Common myeloid progenitor, CD34-positive (primary cell): ENCODE data around the gene CAGE1.
A peak's percentile ranks its signal among the peaks of the same experiment; 100 is the strongest.
"Not testable (repeated sequence)": the region's sequence is repeated elsewhere in the genome, so short reads cannot be mapped to it uniquely, and the experiment has no call there.

ENCODE experiments used
- CTCF ChIA-PET: fragments of 350-600 bp; sonication (Branson Sonifier 250); formaldehyde crosslinking; loops from one replicate; lab custom pipeline; 2021; ENCODE audit warnings: antibody characterized with exemption; lab: Charles Lee
- POLR2A ChIA-PET: fragments of 350-600 bp; sonication (Branson Sonifier 250); formaldehyde crosslinking; loops from one replicate; lab custom pipeline; 2021; ENCODE audit warnings: antibody characterized with exemption; lab: Charles Lee
- DNase-seq, 3 donors: peaks; one replicate each; pipeline versions ENCODE4 v3.0.0 to v3.0.0-alpha.2; 2013
- H3K27ac ChIP-seq, 2 experiments: 1 replicate in 1 of 2; 2 replicates in 1 of 2; pipeline ENCODE4 v1.7.0; 2013; ENCODE audit warnings: inconsistent platforms in 2 of 2, low read length in 2 of 2, mild to moderate bottlenecking in 2 of 2, low read depth in 1 of 2, moderate library complexity in 1 of 2; ENCODE audit not compliant: severe bottlenecking in 2 of 2, insufficient read depth in 1 of 2, poor library complexity in 1 of 2
- H3K27me3 ChIP-seq, 5 experiments: replicated peaks in 2 of 5; 1 replicate in 3 of 5; 2 replicates in 2 of 5; pipeline versions ENCODE4 v1.6.1 to v1.7.0; 2013; ENCODE audit warnings: low read length in 4 of 5, mild to moderate bottlenecking in 2 of 5, moderate library complexity in 2 of 5, inconsistent platforms in 1 of 5; ENCODE audit not compliant: insufficient read depth in 5 of 5, control insufficient read depth in 4 of 5
- H3K36me3 ChIP-seq, 4 experiments: 1 replicate in 2 of 4; 2 replicates in 2 of 4; pipeline versions ENCODE4 v1.6.1 to v1.7.0; 2013; ENCODE audit warnings: low read length in 3 of 4, control low read depth in 1 of 4, mild to moderate bottlenecking in 1 of 4; ENCODE audit not compliant: control insufficient read depth in 4 of 4, insufficient read depth in 4 of 4
- H3K4me1 ChIP-seq, 4 experiments: 1 replicate in 3 of 4; 2 replicates in 1 of 4; pipeline versions ENCODE4 v1.6.1 to v1.7.1; 2013; ENCODE audit warnings: low read length in 3 of 4, mild to moderate bottlenecking in 3 of 4, control low read depth in 1 of 4, inconsistent platforms in 1 of 4, moderate library complexity in 1 of 4; ENCODE audit not compliant: control insufficient read depth in 4 of 4, insufficient read depth in 4 of 4; ENCODE audit errors: control extremely low read depth in 1 of 4
- H3K4me3 ChIP-seq, 7 experiments: 1 replicate in 4 of 7; 2 replicates in 3 of 7; pipeline versions ENCODE4 v1.5.1 to v1.7.0; 2013; ENCODE audit warnings: mild to moderate bottlenecking in 7 of 7, low read length in 6 of 7, moderate library complexity in 6 of 7, inconsistent platforms in 2 of 7, low read depth in 2 of 7, control low read depth in 1 of 7; ENCODE audit not compliant: insufficient read depth in 4 of 7, control insufficient read depth in 1 of 7; ENCODE audit errors: extremely low read depth in 1 of 7
- H3K9me3 ChIP-seq, 5 experiments: 1 replicate in 4 of 5; 2 replicates in 1 of 5; pipeline versions ENCODE4 v1.6.1 to v1.7.1; 2013; ENCODE audit warnings: low read length in 4 of 5, mild to moderate bottlenecking in 2 of 5, inconsistent platforms in 1 of 5, low read depth in 1 of 5, moderate library complexity in 1 of 5; ENCODE audit not compliant: control insufficient read depth in 4 of 5, insufficient read depth in 2 of 5; ENCODE audit errors: control extremely low read depth in 1 of 5
- WGBS: methylation state at CpG from one replicate; pipeline ENCODE4 v1.1.5; 2013; ENCODE audit not compliant: insufficient coverage; 5-methylcytosine and 5-hydroxymethylcytosine counted together

The CAGE1 gene

GRCh38 chr6:7332090-7332745, 57.3 kb downstream of the CAGE1 start:
- 100% methylated on average over 5 of the region's 8 CpGs for WGBS
- H3K4me3 ChIP-seq: no peak overlapping the region

DNA sequence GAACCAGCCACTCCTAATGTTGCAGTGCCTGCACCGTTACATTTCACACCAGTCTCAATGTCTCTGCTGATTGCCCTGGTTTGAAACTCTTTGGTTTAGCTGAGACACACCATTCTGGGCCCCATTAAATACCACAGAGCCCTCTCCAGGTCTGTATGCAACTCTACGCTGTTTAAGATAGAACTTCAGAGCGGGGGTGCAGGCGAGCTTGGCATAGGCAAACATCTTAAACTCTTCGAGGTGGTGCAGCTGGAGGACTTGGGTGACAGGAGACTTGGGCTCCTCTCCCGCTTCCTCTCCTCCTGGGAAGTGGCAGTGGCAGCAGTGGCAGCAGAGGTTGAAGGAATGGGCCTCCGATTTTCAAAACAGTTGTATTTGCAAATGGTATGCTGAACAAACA, 58.1 kb downstream of the CAGE1 start:
- no peak for DNase-seq
- CTCF ChIA-PET: interaction anchor here (0.9 to 1.0 kb wide), 2 partner anchors 29 to 54 kb away, joined by 3 to 4 read pairs; no protein-coding TSS in a partner anchor
- H3K4me1 ChIP-seq: peaks cover 0 to 10% (median 0%) of the 10 kb centered on the region in 4 experiments
- POLR2A ChIA-PET: no interaction called here
- H3K9me3 ChIP-seq: no peaks in the 10 kb centered on the region
- 91% methylated on average over 6 of the region's 7 CpGs for WGBS
- H3K27ac ChIP-seq: no peak overlapping the region
- H3K4me3 ChIP-seq: no peak overlapping the region
- no peaks in the 10 kb centered on the region for H3K36me3 ChIP-seq
- H3K27me3 ChIP-seq: no peaks in the 10 kb centered on the region

More at GRCh38 chr6:7332090-7332745, 57.3 kb downstream of the CAGE1 start:
- Histone ChIP-seq H3K4me1 (peaks cover 0 to 7% (median 0%) of the 10 kb centered on the region in 4 experiments), H3K27ac (no peak overlapping the region), H3K36me3 (no peaks in the 10 kb centered on the region), H3K27me3 (no peaks in the 10 kb centered on the region), H3K9me3 (no peaks in the 10 kb centered on the region)
- CTCF ChIA-PET: interaction anchor here (0.6 to 1.1 kb wide), 5 partner anchors 9 to 54 kb away, joined by 3 to 4 read pairs (median 4); no protein-coding TSS in a partner anchor
- DNase-seq: no peak
- POLR2A ChIA-PET: interaction anchor here (0.6 kb wide), 1 partner anchor 14 kb away, joined by 3 read pairs; no protein-coding TSS in a partner anchor

DNA sequence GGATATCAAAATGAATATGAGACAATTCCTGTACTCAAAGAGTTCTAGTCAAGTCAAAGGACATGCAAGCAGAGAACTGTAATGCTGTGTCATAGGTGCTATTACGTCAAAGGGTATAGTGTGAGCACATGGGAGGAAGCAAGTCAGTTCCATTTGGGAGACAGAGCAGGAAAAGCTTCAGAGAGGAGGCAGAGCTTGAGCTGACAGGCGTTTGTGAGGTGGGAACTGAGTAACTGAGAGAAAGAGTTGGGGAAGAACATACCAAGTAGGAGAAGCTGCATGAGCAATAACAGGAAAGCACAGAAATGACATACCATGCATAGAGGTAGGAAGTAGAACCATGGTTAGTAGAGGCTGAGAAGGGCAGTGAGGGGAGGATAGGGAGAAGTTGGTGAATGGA, 61.3 kb downstream of the CAGE1 start:
- Histone ChIP-seq H3K9me3 (no peaks in the 10 kb centered on the region), H3K4me1 (peaks cover 0 to 17% (median 7%) of the 10 kb centered on the region in 4 experiments), H3K36me3 (no peaks in the 10 kb centered on the region), H3K27ac (no peak overlapping the region), H3K4me3 (no peak overlapping the region), H3K27me3 (no peaks in the 10 kb centered on the region)
- CTCF ChIA-PET: interaction anchor here (0.9 to 1.9 kb wide), 3 partner anchors 10 to 52 kb away, joined by 3 to 5 read pairs (median 3); no protein-coding TSS in a partner anchor
- WGBS: 90% methylated on average over 2 of the region's 2 CpGs
- no peak for DNase-seq
- POLR2A ChIA-PET: no interaction called here

- ChIA-PET CTCF (interaction anchor here (0.9 to 2.8 kb wide), 5 partner anchors 10 to 50 kb away, joined by 4 to 16 read pairs (median 11); partner anchors contain the start of gene SSR1), POLR2A (no interaction called here)
- no peaks in the 10 kb centered on the region for H3K27me3 ChIP-seq
- no peak overlapping the region for H3K4me3 ChIP-seq
- H3K9me3 ChIP-seq: no peaks in the 10 kb centered on the region
- no peak for DNase-seq
- H3K27ac ChIP-seq: no peak overlapping the region
- 100% methylated on average over 1 of the region's 3 CpGs for WGBS
- peaks cover 0 to 17% (median 7%) of the 10 kb centered on the region in 4 experiments for H3K4me1 ChIP-seq
- no peaks in the 10 kb centered on the region for H3K36me3 ChIP-seq
Observed at GRCh38 chr6:7325750-7326149, 63.8 kb downstream of the CAGE1 start.

GRCh38 chr6:7324520-7324919, 65.0 kb downstream of the CAGE1 start:
- no peaks in the 10 kb centered on the region for H3K9me3 ChIP-seq
- 0% methylated on average over 4 of the region's 7 CpGs for WGBS
- peak; percentile 28 to 68 (median 64) for DNase-seq
- peaks cover 0 to 17% (median 7%) of the 10 kb centered on the region in 4 experiments for H3K4me1 ChIP-seq
- no peaks in the 10 kb centered on the region for H3K27me3 ChIP-seq
- H3K27ac ChIP-seq: no peak overlapping the region
- CTCF ChIA-PET: interaction anchor here (1.2 to 2.8 kb wide), 6 partner anchors 8 to 49 kb away, joined by 3 to 16 read pairs (median 8); partner anchors contain the start of gene SSR1
- H3K4me3 ChIP-seq: peak overlapping the region in 5 of 7 experiments; percentile 17 to 72 (median 41)
- H3K36me3 ChIP-seq: no peaks in the 10 kb centered on the region
- POLR2A ChIA-PET: interaction anchor here (0.6 to 0.9 kb wide), 2 partner anchors 8 to 68 kb away, joined by 3 read pairs; no protein-coding TSS in a partner anchor

GRCh38 chr6:7323074-7323473, 66.5 kb downstream of the CAGE1 start:
- no peak for DNase-seq

DNA sequence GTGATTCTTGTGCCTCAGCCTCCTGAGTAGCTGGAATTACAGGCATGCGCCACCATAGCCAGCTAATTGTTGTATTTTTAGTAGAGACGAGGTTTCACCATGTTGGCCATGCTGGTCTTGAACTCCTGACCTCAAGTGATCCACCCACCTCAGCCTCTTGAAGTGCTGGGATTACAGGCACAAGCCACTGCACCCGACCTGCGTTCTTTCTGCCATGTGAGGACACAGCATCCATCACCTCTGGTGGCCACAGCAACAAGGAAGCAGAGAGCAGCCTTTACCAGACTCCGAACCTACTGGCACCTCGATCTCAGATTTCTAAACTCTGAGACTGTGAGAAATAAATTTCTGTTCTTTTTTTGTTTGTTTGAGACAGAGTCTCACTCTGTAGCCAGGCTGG, 67.7 kb downstream of the CAGE1 start:
- H3K4me1 ChIP-seq, H3K27ac ChIP-seq, POLR2A ChIA-PET, DNase-seq, H3K27me3 ChIP-seq, H3K9me3 ChIP-seq, H3K36me3 ChIP-seq, H3K4me3 ChIP-seq: not testable (repeated sequence)
- CTCF ChIA-PET: interaction anchor here (1.8 kb wide), 1 partner anchor 46 kb away, joined by 6 read pairs; no protein-coding TSS in a partner anchor
- 98% methylated on average over 5 of the region's 6 CpGs for WGBS

More at GRCh38 chr6:7323074-7323473, 66.5 kb downstream of the CAGE1 start:
- Histone ChIP-seq H3K27me3 (no peaks in the 10 kb centered on the region), H3K36me3 (no peaks in the 10 kb centered on the region), H3K9me3 (no peaks in the 10 kb centered on the region), H3K4me3 (no peak overlapping the region), H3K4me1 (peaks cover 0 to 13% (median 7%) of the 10 kb centered on the region in 4 experiments), H3K27ac (no peak overlapping the region)
- ChIA-PET CTCF (interaction anchor here (1.8 kb wide), 1 partner anchor 47 kb away, joined by 6 read pairs; no protein-coding TSS in a partner anchor), POLR2A (no interaction called here)
